Left ventricle myocardium inferior (tissue), 1 donor: ENCODE results near the gene CLIC5. TPM values are rescaled to one million over a fixed set of nuclear protein-coding genes. Genes with fewer than 3 reads are reported as not detected.

ENCODE experiments used
- DNase-seq: peaks from one replicate; pipeline ENCODE4 v3.0.0-alpha.2; 2020
- H3K27ac ChIP-seq: fragments of 200-600 bp; replicated peaks from 2 replicates; pipeline ENCODE4 v1.8.0; 2021
- H3K27me3 ChIP-seq: fragments of 200-600 bp; 2 replicates; pipeline ENCODE4 v1.8.0; 2021; ENCODE audit warnings: low read depth
- H3K36me3 ChIP-seq: fragments of 200-600 bp; 2 replicates; pipeline ENCODE4 v1.8.0; 2021
- H3K4me1 ChIP-seq: fragments of 200-600 bp; 2 replicates; pipeline ENCODE4 v1.8.0; 2021
- H3K4me3 ChIP-seq: fragments of 200-600 bp; 2 replicates; pipeline ENCODE4 v1.8.0; 2021; ENCODE audit warnings: mild to moderate bottlenecking, moderate library complexity
- H3K9me3 ChIP-seq: fragments of 200-600 bp; replicated peaks from 2 replicates; pipeline ENCODE4 v1.8.0; 2021
- intact Hi-C: fragments of 100-400 bp; cut with micrococcal nuclease; formaldehyde crosslinking; loops from one replicate; pipeline ENCODE4 v1.11.0; 2022
- total RNA-seq: library from RNA; stranded (reverse); fragmentation: NEBNext Ultra II Directional; extraction: Animal tissue kit (Norgen Biotek cat#: 25700); gene quantifications from one replicate; pipeline ENCODE4 v1.2.1, GENCODE V29; 2021
- TF ChIP-seq, protein P1 (sequence below): fragments of 200-600 bp; IDR thresholded peaks from 2 replicates; pipeline ENCODE4 v1.8.0; 2021; ENCODE audit warnings: antibody characterized with exemption, mild to moderate bottlenecking, borderline replicate concordance
- donor health status: DM: no; HTN: yes; CAD: no; lungs with severe emphysema.

The CLIC5 gene
- total RNA-seq, 1 donor from 2014 or later, result 285 TPM

DNA sequence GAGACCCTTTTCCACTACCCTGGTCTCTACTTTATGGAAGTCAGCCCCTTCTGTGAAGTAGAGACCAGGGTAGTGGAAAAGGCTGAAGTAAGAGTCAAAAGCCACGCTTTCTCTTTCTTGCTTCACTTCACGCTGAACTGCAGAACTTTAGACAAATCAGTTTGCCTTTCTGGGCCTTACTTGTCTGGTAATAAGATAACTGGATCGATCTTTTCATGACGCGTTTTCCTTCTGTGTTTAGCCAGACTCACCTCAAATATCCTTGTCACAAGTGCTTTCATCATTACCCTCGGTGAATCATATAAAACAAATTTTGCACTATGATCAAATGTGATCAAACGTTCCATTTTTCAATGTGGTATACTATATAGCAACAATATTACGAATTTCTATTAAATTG lies 170.7 kb downstream of the CLIC5 start:
- Histone ChIP-seq H3K4me1 (no peaks in the 10 kb centered on the region), H3K36me3 (no peaks in the 10 kb centered on the region), H3K9me3 (no peaks in the 10 kb centered on the region), H3K4me3 (no peak overlapping the region), H3K27ac (no peak overlapping the region), H3K27me3 (no peaks in the 10 kb centered on the region)
- intact Hi-C loops, result no loop called here
- TF ChIP-seq, protein P1, sequence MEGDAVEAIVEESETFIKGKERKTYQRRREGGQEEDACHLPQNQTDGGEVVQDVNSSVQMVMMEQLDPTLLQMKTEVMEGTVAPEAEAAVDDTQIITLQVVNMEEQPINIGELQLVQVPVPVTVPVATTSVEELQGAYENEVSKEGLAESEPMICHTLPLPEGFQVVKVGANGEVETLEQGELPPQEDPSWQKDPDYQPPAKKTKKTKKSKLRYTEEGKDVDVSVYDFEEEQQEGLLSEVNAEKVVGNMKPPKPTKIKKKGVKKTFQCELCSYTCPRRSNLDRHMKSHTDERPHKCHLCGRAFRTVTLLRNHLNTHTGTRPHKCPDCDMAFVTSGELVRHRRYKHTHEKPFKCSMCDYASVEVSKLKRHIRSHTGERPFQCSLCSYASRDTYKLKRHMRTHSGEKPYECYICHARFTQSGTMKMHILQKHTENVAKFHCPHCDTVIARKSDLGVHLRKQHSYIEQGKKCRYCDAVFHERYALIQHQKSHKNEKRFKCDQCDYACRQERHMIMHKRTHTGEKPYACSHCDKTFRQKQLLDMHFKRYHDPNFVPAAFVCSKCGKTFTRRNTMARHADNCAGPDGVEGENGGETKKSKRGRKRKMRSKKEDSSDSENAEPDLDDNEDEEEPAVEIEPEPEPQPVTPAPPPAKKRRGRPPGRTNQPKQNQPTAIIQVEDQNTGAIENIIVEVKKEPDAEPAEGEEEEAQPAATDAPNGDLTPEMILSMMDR, result no peak
- no peak for DNase-seq

GRCh38 chr6:45843848-45844521 lies 171.7 kb downstream of the CLIC5 start:
- no peaks in the 10 kb centered on the region for H3K36me3 ChIP-seq
- TF ChIP-seq, protein P1, result no peak
- no peaks in the 10 kb centered on the region for H3K27me3 ChIP-seq
- H3K27ac ChIP-seq, result no peak overlapping the region
- H3K4me1 ChIP-seq, result no peaks in the 10 kb centered on the region
- no peak overlapping the region for H3K4me3 ChIP-seq
- intact Hi-C loops, result no loop called here
- DNase-seq, result no peak
- no peaks in the 10 kb centered on the region for H3K9me3 ChIP-seq

DNA sequence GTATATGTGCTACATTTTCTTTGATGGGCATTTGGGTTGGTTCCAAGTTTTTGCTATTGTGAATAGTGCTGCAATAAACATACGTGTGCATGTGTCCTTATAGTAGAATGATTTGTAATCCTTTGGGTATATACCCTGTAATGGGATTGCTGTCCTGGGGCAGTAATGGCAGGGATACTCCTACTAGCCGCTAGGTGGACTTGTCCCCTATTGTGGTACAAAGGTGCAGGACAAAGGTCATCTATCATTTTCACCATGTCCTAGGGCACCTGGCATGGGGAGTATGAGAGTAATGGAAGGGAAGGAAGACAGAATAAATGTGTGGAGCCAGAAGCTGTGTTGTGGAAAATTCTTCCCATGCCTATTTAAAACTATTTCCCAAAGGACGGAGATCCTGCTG lies 174.6 kb downstream of the CLIC5 start:
- Histone ChIP-seq H3K4me1 (peaks cover 10% of the 10 kb centered on the region), H3K27ac (no peak overlapping the region), H3K36me3 (no peaks in the 10 kb centered on the region), H3K4me3 (no peak overlapping the region), H3K9me3 (no peaks in the 10 kb centered on the region), H3K27me3 (no peaks in the 10 kb centered on the region)
- intact Hi-C loops, result no loop called here
- no peak for DNase-seq
- TF ChIP-seq, protein P1, result no peak

- TF ChIP-seq, protein P1, result no peak
- intact Hi-C loops, result no loop called here
- Histone ChIP-seq H3K27ac (no peak overlapping the region), H3K4me1 (peaks cover 18% of the 10 kb centered on the region), H3K36me3 (no peaks in the 10 kb centered on the region), H3K27me3 (no peaks in the 10 kb centered on the region), H3K9me3 (no peaks in the 10 kb centered on the region), H3K4me3 (no peak overlapping the region)
- no peak for DNase-seq
Measured at GRCh38 chr6:45838996-45839395, 176.7 kb downstream of the CLIC5 start.

- TF ChIP-seq, protein P1, result no peak
- no peaks in the 10 kb centered on the region for H3K27me3 ChIP-seq
- no peak for DNase-seq
- no peak overlapping the region for H3K27ac ChIP-seq
- intact Hi-C loops, result no loop called here
- H3K36me3 ChIP-seq, result no peaks in the 10 kb centered on the region
- H3K4me1 ChIP-seq, result peaks cover 18% of the 10 kb centered on the region
- no peaks in the 10 kb centered on the region for H3K9me3 ChIP-seq
- H3K4me3 ChIP-seq, result no peak overlapping the region
Measured at GRCh38 chr6:45838451-45838850, 177.2 kb downstream of the CLIC5 start.
